ENCODE data around the gene RPN1.

DNA sequence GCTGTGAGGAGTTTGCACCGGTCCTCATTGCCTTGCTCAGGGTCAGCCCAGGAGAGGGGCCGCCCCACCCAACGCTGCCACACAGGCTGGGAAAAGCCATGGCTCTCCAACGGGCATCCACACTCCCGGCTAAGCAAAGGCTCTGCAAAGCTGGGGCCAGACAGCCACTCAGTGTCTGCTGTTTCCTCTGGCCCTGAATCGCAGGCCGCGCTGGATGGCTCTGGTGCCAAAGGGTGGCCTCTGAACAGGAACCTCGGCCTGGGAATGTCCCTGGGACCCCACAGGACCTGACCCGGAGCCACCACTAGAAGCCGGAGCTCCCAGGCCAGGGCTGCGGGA, 42.9 kb downstream of the RPN1 start:
- TF ChIP-seq TAF1 (IDR thresholded peaks at IDR 0.05; ENCODE audit: borderline replicate concordance, low read depth, low read length) (no peak), POLR2AphosphoS5 (IDR thresholded peaks at IDR 0.05; ENCODE audit: low read depth, low read length) (no peak)
